Suppressor macrophage (primary cell): Measurements from ENCODE around the gene GPR152.

Source experiments
- DNase-seq, 4 experiments: peaks; one replicate each; pipeline ENCODE4 v3.0.0-alpha.2; 2020 to 2022

Gene GPR152

GRCh38 chr11:67423466-67423865 lies 29.1 kb downstream of the GPR152 start:
- no peak for DNase-seq

DNA sequence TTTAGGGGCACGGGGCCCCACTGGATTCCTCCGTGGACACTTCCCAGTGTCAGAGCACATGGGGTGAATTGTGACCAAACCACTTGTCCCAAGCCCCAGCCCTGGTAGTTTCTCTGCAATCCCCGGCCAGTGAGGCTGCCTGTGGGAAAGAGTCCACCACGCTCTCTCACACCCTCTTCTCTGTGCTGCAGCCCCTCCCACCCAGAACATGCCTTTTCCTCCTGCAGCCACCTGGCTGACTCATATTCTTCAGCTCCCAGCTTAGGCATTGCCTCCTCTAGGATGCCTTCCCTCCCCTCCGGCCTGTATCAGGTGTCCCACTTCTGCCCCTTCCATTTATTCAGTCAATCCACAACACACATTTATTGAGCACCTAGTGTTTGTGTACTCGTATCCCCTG lies 29.6 kb downstream of the GPR152 start:
- no peak for DNase-seq

DNA sequence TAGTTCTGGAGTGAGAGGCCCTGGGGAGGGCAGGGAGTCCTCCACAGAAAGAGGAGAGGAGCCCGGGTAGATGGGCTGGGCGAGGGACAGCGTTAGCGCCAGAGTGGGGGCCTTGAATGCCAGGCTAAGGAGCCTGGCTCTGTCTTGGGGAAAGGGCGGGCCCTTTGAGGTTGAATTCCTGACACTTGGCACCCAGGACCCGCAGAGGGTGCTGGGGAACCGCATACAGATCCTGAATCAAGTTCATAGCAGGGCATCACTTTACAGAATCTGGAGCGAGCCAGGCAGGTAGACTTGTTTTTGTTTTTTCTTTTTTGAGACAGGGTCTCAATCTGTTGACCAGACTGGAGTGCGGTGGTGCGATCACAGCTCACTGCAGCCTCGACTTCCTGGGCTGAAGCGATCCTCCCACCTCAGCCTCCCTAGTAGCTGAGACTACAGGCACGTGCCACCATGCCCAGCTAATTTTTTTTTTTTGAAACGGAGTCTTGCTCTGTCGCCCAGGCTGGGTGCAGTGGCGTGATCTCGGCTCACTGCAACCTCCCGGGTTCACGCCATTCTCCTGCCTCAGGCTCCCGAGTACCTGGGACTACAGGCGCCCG lies 31.0 kb downstream of the GPR152 start:
- DNase-seq = no peak

DNA sequence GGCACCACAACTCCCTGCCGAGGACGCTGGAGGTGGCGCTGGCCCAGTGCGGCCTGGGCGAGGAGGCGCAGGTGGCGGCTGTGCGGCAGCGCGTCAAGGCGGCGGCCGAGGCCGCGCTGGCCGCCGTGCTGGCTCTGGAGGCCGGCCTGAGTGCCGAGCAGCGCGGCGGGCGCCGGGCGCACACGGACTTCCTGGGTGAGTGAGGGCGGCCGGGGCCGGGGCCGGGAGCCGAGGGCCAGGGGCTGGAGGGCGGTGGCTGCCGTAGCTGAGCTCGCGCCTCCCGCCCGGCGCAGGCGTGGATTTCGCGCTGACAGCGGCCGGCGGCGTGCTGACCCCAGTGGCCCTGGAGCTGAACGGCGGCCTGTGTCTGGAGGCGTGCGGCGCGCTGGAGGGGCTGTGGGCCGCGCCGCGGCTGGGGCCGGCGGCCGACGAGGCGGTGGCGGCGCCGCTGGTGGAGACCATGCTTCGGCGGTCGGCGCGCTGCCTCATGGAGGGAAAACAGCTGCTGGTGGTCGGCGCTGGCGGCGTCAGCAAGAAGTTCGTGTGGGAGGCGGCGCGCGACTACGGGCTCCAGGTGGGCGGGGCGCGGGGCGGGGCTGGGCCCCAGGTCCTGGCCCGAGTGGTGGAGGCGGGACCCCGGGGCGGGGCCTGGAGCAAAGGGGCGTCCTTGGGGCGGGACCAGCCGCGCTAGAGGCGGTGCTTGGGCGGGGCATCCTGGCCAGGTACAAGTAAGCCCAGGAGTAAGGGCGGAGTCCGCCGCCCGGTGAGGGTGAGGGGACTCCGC lies 31.7 kb downstream of the GPR152 start:
- peak; percentile 92 to 98 (median 96) for DNase-seq

GRCh38 chr11:67420147-67420645 lies 32.3 kb downstream of the GPR152 start:
- no peak for DNase-seq

DNA sequence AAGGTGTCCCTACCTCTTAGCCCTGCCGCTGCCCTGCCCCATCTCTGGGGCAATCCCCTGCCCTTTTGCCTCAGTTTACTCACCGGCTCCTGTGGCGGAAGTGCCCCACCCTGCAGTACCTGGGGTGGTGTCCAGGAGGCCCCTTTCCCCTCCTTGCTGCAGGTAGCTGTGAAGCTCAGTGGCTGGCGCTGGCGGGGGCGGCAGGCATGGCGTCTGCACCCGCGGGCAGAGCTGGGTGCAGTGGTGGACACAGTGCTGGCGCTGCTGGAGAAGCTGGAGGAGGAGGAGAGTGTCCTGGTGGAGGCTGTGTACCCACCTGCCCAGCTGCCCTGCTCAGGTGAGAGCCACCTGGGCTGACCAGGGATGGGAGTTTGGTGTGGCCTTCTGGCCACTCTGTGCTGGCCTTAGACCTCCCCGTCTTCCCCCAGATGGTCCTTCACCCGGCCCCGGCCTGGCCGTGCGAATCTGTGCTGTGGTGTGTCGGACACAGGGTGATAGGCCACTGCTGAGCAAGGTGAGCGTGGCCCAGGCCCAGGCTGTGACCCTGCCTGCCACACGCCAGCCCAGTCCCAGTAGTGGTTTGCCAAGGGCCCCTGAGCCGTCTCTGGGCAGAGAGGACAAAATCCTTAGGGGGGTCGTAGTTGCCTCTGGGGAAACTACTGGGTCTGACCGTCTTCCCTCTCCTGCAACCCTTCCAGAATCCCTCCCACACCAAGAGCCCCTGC lies 33.0 kb downstream of the GPR152 start:
- no peak for DNase-seq

DNA sequence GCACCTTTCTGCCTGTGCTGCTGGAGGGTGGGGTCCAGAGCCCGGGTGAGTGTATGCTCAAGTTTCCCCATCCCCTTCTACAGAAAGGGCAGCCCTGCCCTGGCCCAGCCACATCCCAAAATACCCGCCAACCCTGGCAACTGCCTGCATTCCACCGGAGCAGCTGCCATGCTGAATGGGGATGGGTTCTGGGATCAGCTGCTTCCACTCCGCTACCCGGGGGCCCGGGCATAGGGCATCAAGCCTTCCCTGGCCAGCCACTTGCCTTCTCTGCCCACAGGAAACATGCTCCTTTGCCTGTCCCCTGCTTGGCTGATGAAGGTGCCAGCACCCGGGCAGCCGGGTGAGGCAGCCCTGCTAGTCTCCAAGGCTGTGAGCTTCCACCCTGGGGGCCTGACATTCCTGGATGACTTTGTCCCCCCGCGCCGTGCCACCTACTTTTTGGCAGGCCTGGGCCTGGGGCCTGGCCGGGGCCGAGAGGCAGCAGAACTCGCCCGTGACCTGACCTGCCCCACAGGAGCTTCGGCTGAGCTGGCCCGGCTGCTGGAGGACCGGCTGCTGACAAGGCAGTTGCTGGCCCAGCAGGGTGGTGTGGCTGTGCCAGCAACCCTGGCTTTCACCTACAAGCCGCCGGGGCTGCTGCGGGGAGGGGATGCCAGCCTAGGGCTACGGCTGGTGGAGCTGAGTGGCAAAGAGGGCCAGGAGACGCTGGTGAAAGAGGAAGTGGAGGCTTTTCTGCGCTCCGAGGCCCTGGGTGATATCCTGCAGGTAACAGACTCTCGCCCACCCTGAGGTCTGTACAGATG lies 33.9 kb downstream of the GPR152 start:
- DNase-seq = peak in 3 of 4 experiments; percentile 27 to 43 (median 38)

DNA sequence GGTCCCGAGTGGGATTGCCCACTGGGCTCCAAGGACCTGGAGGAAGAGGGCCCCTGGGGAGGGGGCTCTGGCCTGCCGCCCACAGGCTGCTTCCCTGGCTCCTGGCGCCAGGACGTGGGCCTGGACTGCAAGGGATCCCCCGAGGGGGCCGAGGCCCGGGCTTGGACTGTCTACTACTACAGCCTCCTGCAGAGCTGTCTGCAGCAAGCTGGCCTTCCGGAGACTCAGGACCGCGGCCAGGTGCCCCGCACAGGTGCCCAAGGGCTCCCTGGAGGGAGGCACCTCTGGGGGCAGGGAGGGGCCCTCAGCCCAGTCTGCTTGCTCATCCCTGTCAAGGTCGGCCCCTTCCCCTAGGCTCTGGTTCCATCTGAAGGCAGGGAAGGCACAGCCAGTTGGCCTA lies 35.1 kb downstream of the GPR152 start:
- no peak for DNase-seq

DNA sequence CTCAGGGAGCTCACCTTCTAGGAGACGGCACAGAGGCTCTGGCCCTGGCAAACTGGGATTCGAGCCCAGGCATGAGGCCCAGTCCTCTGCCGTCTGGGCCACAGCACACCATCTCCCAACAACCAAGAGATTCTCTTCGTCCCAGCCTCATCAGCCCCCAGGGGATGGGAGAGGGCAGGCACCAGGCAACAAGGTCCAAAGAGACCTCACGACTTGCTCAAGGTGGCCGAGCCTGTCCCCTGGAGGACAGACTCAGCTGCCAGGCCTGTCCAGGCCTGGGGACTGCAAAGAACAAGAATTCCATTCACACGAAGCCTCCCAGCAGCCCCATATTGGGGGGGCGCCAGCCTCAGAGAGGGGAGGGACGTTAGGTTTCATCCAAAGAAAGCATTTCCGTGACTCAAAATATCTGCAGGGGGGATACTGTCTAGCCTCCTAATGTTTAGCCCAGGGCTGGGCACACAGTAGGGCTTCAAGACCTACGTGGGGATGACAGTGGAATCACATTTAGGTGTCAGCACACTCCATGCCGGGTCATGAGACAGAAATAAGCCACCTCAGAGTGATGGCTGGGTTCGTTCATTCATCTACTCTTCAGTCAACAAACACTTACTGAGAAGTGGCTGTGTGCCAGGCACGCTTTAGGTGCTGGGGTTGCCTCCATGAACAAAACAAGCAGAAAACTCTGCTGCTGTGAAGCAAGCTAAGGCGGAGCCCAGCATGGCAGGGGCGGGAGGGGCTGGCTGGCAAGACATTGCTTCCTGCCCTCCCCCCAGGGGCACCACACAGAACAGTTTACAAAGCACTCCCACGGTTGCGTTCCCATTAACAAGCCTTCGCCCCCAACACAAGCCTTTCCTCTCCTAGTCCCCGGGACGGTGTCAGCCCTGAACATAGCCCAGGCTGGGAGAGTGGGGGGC lies 35.9 kb downstream of the GPR152 start:
- peak in 2 of 4 experiments; percentile 27 to 40 for DNase-seq

DNA sequence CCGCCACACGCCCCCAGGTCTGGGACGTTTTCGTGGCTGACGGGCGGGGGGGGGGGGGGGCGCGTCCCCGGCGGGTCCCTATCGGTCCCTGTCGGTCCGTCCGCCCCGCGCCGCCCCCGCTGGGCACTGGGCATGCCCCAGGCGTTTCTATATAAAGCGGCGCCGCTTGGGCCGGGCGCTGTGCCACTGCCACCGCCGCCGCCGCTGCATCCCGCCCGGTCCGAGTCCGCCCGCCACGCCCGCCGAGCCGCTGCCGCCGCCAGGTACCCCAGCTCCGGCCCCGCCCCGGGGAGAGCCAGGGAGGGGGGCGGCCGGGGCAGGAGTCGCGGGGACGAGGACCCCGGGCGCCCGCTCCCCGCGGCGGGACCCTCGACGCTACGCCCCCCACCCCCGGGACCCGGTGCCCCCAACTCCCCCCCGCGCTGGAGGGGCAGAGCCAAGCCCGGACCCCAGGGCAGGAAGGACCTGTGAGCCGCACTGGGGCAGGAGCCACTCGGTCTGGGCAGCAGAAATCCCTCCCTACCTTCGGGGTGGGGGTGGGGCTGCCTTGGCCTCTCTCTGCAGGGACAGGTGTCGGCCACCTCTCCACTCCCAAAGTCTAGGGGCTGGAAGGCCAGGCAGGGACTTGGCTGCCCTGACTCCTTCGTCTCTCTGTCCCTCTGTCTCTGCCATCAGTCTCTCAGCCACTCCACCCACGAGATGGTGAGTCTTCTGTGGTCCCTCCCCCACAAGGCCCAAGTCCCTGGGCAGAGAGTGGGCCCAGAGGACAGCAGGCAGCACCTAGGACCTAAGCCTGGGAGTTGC lies 36.8 kb downstream of the GPR152 start, which contains the start of gene CARNS1:
TSS of gene CARNS1 (plus strand) at position 178 of the 804 bp plus-strand sequence. CDS start at position 700, 522 bp downstream.
- peak in 1 of 4 experiments; percentile 51 for DNase-seq

DNA sequence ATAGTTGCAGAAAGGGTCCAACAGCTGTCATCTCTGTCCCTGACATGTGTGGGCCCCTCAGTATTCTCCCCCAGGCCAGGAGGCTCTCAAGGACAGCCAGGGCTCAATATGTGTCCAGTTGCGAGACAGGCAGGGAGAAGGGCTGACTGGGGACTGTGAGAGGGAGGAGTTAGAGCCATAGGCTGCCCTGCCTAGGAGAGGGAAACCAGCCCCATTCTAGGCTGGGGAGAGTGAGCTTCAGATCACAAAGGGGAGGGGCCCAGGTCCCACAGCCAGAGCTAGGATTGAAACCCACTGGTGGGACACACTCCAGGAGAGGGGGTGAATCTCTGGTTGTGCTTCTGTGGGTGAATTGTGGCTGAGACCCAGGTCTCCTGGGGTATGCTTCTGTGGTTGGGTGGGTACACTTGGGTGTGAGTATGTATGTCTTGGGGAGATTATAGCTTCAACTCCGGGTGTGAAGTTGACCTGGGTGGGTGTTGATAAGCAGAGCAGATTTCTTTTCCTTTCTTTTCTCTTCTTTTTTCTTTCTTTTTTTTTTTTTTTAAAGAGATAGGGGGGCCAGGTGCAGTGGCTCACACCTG lies 39.2 kb downstream of the GPR152 start:
- no peak for DNase-seq

DNA sequence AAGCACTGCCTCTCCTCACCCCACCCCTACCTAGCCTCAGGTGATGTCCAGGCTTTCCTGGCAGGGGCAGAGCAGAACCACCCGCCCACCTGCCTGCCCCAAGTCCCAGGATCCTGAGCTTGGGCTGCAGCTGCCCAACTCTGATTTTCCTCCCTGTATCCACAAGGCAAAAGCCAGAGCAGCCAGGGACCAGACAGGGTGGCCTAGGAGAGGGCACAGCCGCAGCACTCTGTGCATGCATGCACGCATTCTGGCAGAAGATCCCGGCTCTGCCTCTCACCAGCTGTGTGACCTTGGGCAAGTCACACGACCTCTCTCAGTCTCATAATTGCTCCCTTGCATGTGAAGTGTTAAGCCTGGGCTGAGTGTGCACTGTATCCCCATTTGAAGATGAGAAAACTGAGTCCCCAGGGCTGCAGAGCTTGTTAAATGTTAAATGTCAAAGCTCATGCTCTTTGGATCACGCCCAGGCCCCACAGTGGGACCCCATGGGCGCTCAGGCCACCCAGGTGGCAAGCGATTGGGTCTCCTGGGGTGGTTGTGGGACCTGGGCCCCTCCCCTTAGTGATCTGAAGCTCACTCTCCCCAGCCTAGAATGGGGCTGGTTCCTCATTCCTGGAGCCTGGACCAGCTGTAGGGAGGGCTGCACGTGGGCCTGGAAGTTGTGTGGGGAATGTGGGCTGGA lies 39.9 kb downstream of the GPR152 start:
- peak in 1 of 4 experiments; percentile 31 for DNase-seq

DNA sequence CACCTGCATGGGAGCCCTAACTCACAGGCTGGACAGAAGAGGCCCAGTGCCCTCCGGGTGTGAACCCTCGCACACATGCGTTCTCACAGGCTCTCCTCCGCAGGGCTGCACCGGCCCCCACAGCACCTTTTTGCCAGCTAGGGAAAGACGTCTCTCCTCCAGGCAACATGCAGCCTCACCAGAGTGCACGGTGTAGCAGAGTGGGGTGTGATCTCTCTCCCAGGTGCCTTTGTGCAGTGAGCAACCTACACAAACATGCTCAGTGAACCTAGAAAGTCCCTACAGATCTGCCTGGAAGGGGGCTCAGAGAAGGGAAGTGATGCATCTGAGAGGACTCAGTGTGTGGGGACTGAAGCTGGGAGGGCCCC lies 40.8 kb downstream of the GPR152 start:
- DNase-seq = no peak

- DNase-seq = no peak
Observed at GRCh38 chr11:67410984-67411784, 41.3 kb downstream of the GPR152 start.

- no peak for DNase-seq
Observed at GRCh38 chr11:67410369-67410831, 42.1 kb downstream of the GPR152 start.

DNA sequence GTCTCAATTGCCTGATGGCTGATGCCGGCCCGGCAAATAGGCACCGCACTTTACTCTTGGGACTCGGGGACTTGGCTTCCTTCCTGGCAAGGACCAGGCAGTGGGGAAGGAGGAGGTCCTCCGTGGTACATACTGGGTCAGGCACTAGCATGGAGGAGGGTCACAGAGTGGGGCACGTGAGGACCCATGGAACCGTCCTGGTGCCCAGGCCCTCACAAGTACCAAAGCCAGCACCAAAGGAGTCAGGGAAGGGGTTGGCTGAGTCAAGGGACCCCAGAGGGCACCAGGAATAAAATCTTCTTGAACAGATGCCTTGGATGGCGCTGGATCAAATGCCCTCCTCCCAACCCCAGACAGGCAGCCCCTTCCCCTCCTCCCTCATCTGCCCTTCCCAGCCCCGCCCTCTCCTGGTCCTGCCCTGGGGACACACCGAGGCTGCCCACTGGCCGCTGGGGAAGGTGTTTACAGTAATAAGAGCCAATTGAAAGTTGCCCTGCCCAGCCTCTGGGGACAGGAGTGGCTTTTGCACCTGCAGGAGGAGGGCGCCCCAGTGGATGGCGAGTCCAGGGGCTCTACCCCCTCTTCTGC lies 42.7 kb downstream of the GPR152 start:
- DNase-seq = no peak

- DNase-seq = no peak
Observed at GRCh38 chr11:67409261-67409666, 43.3 kb downstream of the GPR152 start.
